NCI-H1930 (cell line): Measurements from ENCODE around the gene CUTA.
"Not testable (repeated sequence)": the region's sequence is repeated elsewhere in the genome, so short reads cannot be mapped to it uniquely, and the experiment has no call there.

Experiments
- DNase-seq, 2 experiments: peaks; one replicate each; lab custom pipeline; 2025; lab: John Stamatoyannopoulos, UW

CUTA gene

GRCh38 chr6:33367715-33368025, 50.2 kb downstream of the CUTA start:
- DNase-seq = not testable (repeated sequence)

DNA sequence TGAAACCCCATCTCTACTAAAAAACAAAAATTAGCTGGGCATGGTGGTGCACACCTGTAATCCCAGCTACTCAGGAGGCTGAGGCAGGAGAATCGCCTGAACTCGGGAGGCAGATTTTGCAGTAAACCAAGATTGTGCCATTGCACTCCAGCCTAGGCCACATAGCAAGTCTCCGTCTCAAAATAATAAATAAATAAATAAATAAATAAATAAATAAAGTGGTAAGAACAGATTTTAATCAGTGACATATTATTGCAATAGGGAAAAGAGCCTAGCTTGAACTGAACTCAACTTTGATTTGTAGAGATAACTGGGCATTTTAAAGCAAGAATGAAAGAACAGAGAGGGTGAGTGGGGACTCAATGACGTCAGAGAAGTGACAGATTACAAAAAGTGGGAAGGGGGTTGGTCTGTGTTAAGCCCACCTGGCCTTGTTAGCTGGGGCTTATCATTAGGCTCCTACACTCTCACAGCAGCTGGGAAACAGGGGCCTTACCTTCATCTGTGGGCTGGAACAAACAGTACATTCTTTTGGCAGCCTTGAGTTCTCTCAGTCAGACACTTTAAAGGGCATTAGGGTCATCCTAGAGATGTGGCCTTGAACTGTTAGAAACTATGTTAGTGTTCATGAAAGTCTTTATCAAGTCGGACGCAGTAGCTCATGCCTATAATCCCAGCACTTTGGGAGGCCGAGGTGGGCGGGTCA, 50.7 kb downstream of the CUTA start:
- DNase-seq = no peak
